ENCODE data around the gene RHOH.

- TF ChIP-seq SRF (IDR thresholded peaks at IDR 0.05; ENCODE audit: low read depth, low read length) (no peak), ZNF672 (CRISPR knock-in tag; IDR thresholded peaks at IDR 0.05) (no peak), CTCF (CRISPR knock-in tag; IDR thresholded peaks at IDR 0.05) (no peak), ZNF335 (CRISPR knock-in tag; IDR thresholded peaks at IDR 0.05) (no peak)
Measured at GRCh38 chr4:40196724-40197281, at the start of gene RHOH.

Data from HepG2 (cell line).